ENCODE data around the gene RLF.

RLF gene, protein sequence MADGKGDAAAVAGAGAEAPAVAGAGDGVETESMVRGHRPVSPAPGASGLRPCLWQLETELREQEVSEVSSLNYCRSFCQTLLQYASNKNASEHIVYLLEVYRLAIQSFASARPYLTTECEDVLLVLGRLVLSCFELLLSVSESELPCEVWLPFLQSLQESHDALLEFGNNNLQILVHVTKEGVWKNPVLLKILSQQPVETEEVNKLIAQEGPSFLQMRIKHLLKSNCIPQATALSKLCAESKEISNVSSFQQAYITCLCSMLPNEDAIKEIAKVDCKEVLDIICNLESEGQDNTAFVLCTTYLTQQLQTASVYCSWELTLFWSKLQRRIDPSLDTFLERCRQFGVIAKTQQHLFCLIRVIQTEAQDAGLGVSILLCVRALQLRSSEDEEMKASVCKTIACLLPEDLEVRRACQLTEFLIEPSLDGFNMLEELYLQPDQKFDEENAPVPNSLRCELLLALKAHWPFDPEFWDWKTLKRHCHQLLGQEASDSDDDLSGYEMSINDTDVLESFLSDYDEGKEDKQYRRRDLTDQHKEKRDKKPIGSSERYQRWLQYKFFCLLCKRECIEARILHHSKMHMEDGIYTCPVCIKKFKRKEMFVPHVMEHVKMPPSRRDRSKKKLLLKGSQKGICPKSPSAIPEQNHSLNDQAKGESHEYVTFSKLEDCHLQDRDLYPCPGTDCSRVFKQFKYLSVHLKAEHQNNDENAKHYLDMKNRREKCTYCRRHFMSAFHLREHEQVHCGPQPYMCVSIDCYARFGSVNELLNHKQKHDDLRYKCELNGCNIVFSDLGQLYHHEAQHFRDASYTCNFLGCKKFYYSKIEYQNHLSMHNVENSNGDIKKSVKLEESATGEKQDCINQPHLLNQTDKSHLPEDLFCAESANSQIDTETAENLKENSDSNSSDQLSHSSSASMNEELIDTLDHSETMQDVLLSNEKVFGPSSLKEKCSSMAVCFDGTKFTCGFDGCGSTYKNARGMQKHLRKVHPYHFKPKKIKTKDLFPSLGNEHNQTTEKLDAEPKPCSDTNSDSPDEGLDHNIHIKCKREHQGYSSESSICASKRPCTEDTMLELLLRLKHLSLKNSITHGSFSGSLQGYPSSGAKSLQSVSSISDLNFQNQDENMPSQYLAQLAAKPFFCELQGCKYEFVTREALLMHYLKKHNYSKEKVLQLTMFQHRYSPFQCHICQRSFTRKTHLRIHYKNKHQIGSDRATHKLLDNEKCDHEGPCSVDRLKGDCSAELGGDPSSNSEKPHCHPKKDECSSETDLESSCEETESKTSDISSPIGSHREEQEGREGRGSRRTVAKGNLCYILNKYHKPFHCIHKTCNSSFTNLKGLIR (N-terminal part only)
- total RNA-seq, result 167 to 314 reads per million in 2 donors

DNA sequence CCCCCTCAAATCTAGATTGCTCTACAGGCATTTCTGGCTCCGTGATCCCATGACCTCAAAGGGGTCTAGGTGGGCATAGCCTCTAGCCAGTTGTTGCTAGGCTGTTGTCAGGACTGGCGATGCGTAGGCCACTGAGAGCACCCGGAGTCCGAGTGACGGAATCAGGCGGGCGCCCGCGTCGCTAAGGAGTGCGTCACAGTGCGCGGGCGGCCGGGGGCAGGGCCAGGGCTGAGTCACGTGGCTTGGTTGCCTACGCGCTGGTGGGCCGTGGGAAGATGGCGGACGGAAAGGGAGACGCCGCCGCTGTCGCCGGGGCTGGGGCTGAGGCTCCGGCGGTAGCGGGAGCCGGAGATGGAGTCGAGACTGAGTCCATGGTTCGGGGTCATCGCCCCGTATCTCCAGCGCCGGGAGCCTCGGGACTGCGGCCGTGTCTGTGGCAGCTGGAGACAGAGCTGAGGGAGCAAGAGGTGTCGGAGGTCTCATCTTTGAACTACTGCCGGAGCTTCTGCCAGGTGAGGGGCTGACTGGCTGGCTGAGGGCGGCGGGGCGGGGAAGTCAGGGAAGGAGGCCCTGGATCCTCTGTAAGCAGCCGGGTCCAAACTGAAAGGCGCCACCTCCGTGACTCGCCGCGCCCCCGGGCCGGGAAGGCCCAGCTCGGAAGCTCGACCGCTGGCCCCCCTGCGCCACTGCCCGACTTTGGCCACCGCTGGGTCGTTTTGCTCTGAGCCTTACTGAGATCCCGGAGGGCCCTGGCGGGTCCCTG, at the start of gene RLF:
RLF (plus strand) TSS at position 263 of the 763 bp plus-strand sequence; CDS start at position 276, 13 bp downstream.
- peak; percentile 88 to 97 (median 92) for DNase-seq

DNA sequence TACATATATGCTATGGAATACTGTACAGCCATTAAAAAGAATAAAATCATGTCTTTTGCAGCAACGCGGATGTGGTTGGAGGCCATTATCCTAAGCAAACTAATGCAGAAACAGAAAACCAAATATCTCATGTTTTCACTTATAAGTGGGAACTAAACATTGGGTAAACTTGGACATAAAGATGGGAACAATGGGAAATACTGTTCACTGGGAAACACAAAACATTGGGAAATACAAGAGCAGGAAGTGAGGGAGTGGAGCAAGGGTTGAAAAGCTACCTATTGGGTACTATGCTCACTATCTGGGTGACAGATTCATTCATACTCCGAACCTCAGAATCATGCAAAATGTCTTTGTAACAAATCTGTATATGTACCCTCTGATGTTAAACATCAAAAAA, 46.8 kb upstream of the RLF start:
- no peak for DNase-seq

DNA sequence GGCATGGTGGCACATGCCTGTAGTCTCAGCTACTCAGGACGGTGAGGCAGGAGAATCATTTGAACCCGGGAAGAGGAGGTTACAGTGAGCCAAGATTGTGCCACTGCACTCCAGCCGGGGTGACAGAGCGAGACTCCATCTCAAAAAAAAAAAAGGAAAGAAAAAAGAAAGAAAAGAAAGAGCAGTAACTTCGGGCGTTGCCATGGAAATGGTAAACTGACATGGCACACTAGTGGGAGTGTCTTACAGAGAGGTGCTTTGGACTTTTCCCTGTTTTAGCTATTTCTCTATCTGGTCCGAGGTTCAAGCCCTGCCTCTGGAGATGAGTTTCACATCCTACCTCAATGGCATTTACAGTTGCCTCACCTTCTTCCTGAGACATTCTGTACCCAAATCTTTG, 41.1 kb upstream of the RLF start:
- no peak for DNase-seq

- no peak for DNase-seq
These were observed 38.3 kb upstream of the RLF start for GRCh38 chr1:40122855-40123254.

DNA sequence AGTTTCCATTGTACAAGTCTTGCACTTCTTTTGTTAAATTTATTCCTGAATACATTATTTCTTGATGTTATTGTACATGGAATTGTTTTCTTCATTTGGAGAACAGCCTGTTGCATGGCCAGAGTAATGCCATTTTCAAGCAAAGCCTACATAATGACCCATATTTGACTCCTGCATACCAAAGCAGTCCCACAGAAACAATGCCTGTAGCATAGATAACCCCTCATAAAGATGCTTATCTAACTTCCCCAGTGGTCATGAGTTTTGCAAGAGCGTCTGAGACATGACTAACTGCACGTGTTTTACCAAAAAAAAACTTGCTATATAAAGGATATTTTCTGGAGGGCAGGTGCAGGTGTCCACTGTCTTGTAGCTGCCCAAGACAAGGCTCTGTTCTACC, 30.3 kb upstream of the RLF start:
- no peak for DNase-seq

GRCh38 chr1:40132383-40133311, 28.5 kb upstream of the RLF start:
- DNase-seq, result no peak

GRCh38 chr1:40133312-40133665, 27.9 kb upstream of the RLF start:
- DNase-seq, result no peak

GRCh38 chr1:40133839-40134238, 27.3 kb upstream of the RLF start:
- no peak for DNase-seq

GRCh38 chr1:40140211-40140973, 20.8 kb upstream of the RLF start:
- no peak for DNase-seq

GRCh38 chr1:40141878-40142535, 19.2 kb upstream of the RLF start:
- DNase-seq, result no peak

- peak in 4 of 5 experiments; percentile 19 to 65 (median 30) for DNase-seq
These were observed 17.2 kb upstream of the RLF start for GRCh38 chr1:40143891-40144575.

GRCh38 chr1:40151457-40152079, 9.6 kb upstream of the RLF start:
- DNase-seq, result no peak

GRCh38 chr1:40153073-40153770, 8.0 kb upstream of the RLF start:
- peak in 1 of 5 experiments; percentile 79 for DNase-seq

DNA sequence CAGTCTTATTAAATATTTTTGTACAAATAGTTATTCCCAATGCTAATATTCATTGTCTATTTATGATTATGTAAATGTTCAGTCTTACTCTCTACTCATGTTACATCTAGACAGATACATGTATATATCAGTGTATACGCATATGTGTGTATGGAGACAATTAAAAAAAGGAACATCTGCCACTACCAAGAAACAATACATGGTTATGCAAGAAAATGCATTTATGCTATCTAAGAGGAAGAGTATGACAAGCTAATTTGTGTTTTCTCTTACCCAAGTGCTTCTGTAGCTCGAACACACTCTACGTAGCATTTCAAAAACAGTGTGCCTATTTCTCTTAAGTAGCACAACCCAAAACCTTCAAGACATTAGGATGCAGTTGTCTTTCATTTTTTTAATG, 6.1 kb upstream of the RLF start:
- DNase-seq, result no peak

GRCh38 chr1:40155910-40156309, 5.3 kb upstream of the RLF start:
- no peak for DNase-seq

GRCh38 chr1:40160806-40161124, 422 bp upstream of the RLF start:
- no peak for DNase-seq

- peak in 1 of 5 experiments; percentile 32 for DNase-seq
These were observed 756 bp downstream of the RLF start for GRCh38 chr1:40161888-40162397.
